IMR-90 (cell line): Measurements from ENCODE around the gene ADAMTSL5.

Experiments used
- CEBPB ChIP-seq: IDR thresholded peaks from 2 replicates; pipeline ENCODE4 v1.6.1; 2012; ENCODE audit warnings: low read depth, low read length, improper control_type of control experiment
- CTCF ChIP-seq: conservative IDR thresholded peaks from 2 replicates; pipeline ENCODE4 v1.5.1; 2012; ENCODE audit warnings: mild to moderate bottlenecking, low read depth, low read length, improper control_type of control experiment
- MAFK ChIP-seq: IDR thresholded peaks from 2 replicates; pipeline ENCODE4 v1.6.1; 2012; ENCODE audit warnings: low read depth, low read length, improper control_type of control experiment
- MAZ ChIP-seq: IDR thresholded peaks from 2 replicates; pipeline ENCODE4 v1.6.1; 2012; ENCODE audit warnings: low read depth, mild to moderate bottlenecking, low read length, improper control_type of control experiment, moderate library complexity, borderline replicate concordance
- POLR2A ChIP-seq: IDR thresholded peaks from 2 replicates; pipeline ENCODE4 v1.6.1; 2012; ENCODE audit warnings: mild to moderate bottlenecking, low read depth, low read length
- RFX5 ChIP-seq: IDR thresholded peaks from 2 replicates; pipeline ENCODE4 v1.8.0; 2012; ENCODE audit warnings: low read depth, mild to moderate bottlenecking, low read length, moderate library complexity
- SMC3 ChIP-seq: fragments of 150-350 bp; IDR thresholded peaks from 2 replicates; pipeline ENCODE4 v1.6.1; 2016; ENCODE audit warnings: low read depth, mild to moderate bottlenecking, antibody characterized with exemption, low read length, moderate library complexity
- USF2 ChIP-seq: fragments of 150-350 bp; IDR thresholded peaks from 2 replicates; pipeline ENCODE4 v1.6.1; 2017; ENCODE audit warnings: mild to moderate bottlenecking, antibody characterized with exemption, low read length, low read depth

DNA sequence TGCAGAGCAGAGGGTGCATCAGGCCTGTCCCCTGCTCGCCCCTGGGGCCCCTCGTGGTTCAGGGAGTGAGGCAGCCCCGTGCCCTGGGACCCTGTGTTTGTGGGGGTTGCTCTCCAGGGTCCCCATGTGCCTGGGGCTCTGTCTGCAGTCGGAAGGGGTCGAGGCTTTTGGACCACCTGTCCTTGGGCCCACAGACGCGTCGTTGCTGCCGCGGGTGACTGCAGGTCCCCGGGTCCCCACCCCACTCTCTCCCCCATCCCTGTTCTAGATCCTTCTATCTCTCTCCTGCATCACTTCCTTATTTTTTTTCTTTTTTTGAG, 24.6 kb downstream of the ADAMTSL5 start:
- no peak for TF ChIP-seq CTCF
- no peak for TF ChIP-seq POLR2A
- TF ChIP-seq MAZ, result no peak
- TF ChIP-seq RFX5, result no peak
- no peak for TF ChIP-seq MAFK
- no peak for TF ChIP-seq CEBPB
- no peak for TF ChIP-seq SMC3
- TF ChIP-seq USF2, result no peak
